WTC11 (cell line): Measurements from ENCODE around the gene CARD11. TPM values are rescaled to one million over a fixed set of nuclear protein-coding genes. Genes with fewer than 3 reads are reported as not detected.

ENCODE experiments used
- ATAC-seq: fragments of 200-7000 bp; cut with Tn5 transposase; 2 replicates; pipeline ENCODE4 v1.10.0; 2021; ENCODE audit warnings: mild to moderate bottlenecking, moderate library complexity
- CTCF ChIA-PET: fragments of 300-600 bp; sonication (Branson Sonifier 250); formaldehyde crosslinking; loops from one replicate; lab custom pipeline; 2021; ENCODE audit warnings: antibody characterized with exemption; lab: Charles Lee
- POLR2A ChIA-PET: fragments of 350-600 bp; sonication (Branson Sonifier 250); formaldehyde crosslinking; loops from one replicate; lab custom pipeline; 2021; ENCODE audit warnings: antibody characterized with exemption; lab: Charles Lee
- DNase-seq: peaks from one replicate; pipeline ENCODE4 v3.0.0; 2021; ENCODE audit warnings: low spot score
- H3K27ac Mint-ChIP-seq: 2 replicates; pipeline ENCODE4 v1.8.0; 2021; ENCODE audit warnings: mixed read lengths
- H3K27me3 Mint-ChIP-seq: 2 replicates; pipeline ENCODE4 v1.8.0; 2021; ENCODE audit warnings: low read depth, mild to moderate bottlenecking, moderate library complexity, mixed read lengths
- H3K36me3 Mint-ChIP-seq: 2 replicates; pipeline ENCODE4 v1.8.0; 2021; ENCODE audit warnings: mixed read lengths
- H3K4me1 Mint-ChIP-seq: 2 replicates; pipeline ENCODE4 v1.8.0; 2022; ENCODE audit warnings: mixed read lengths
- H3K4me3 Mint-ChIP-seq: 2 replicates; pipeline ENCODE4 v1.8.0; 2021; ENCODE audit warnings: mild to moderate bottlenecking, moderate library complexity, mixed read lengths
- H3K9me3 Mint-ChIP-seq: 2 replicates; pipeline ENCODE4 v1.8.0; 2021; ENCODE audit warnings: mixed read lengths
- CREB1 ChIP-seq: sonication (generic); formaldehyde crosslinking; IDR thresholded peaks from 2 replicates; pipeline ENCODE4 v1.8.0; 2023; ENCODE audit warnings: mild to moderate bottlenecking, missing genetic modification reagents
- EMX1 ChIP-seq: fragments of 250-450 bp; sonication (Bioruptor Pico); IDR thresholded peaks from 2 replicates; pipeline ENCODE4 v1.8.0; 2021; ENCODE audit warnings: mild to moderate bottlenecking
- FOXK1 ChIP-seq: sonication (generic); formaldehyde crosslinking; IDR thresholded peaks from 2 replicates; pipeline ENCODE4 v1.8.0; 2022; ENCODE audit warnings: mild to moderate bottlenecking, moderate library complexity, missing genetic modification reagents
- FOXP1 ChIP-seq: sonication (generic); formaldehyde crosslinking; IDR thresholded peaks from 2 replicates; pipeline ENCODE4 v1.8.0; 2022; ENCODE audit warnings: missing genetic modification reagents, mild to moderate bottlenecking, moderate library complexity, borderline replicate concordance
- GABPB1 ChIP-seq: sonication (generic); formaldehyde crosslinking; IDR thresholded peaks from 2 replicates; pipeline ENCODE4 v1.8.1; 2023; ENCODE audit warnings: mild to moderate bottlenecking, missing genetic modification reagents
- IRF2 ChIP-seq: sonication (generic); formaldehyde crosslinking; IDR thresholded peaks from 2 replicates; pipeline ENCODE4 v1.8.0; 2022; ENCODE audit warnings: low read depth, missing genetic modification reagents, borderline replicate concordance
- JAZF1 ChIP-seq: fragments of 250-450 bp; sonication (Bioruptor Pico); IDR thresholded peaks from 2 replicates; pipeline ENCODE4 v1.9.0; 2021; ENCODE audit warnings: moderate library complexity, mild to moderate bottlenecking, inconsistent platforms
- KAT7 ChIP-seq: sonication (generic); formaldehyde crosslinking; IDR thresholded peaks from 2 replicates; pipeline ENCODE4 v1.8.1; 2023; ENCODE audit warnings: missing genetic modification reagents, mild to moderate bottlenecking, borderline replicate concordance
- MXD4 ChIP-seq: fragments of 250-450 bp; sonication (Bioruptor Pico); IDR thresholded peaks from 2 replicates; pipeline ENCODE4 v1.8.0; 2021; ENCODE audit warnings: mild to moderate bottlenecking, moderate library complexity, borderline replicate concordance
- RELA ChIP-seq: sonication (generic); formaldehyde crosslinking; IDR thresholded peaks from 2 replicates; pipeline ENCODE4 v1.8.1; 2022; ENCODE audit warnings: missing genetic modification reagents, mild to moderate bottlenecking, borderline replicate concordance
- SMAD4 ChIP-seq: sonication (generic); formaldehyde crosslinking; IDR thresholded peaks from 2 replicates; pipeline ENCODE4 v1.8.0; 2022; ENCODE audit warnings: mild to moderate bottlenecking, missing genetic modification reagents
- SOX15 ChIP-seq: fragments of 250-450 bp; sonication (Bioruptor Pico); IDR thresholded peaks from 2 replicates; pipeline ENCODE4 v1.9.0; 2021; ENCODE audit warnings: mild to moderate bottlenecking
- SP1 ChIP-seq: sonication (generic); formaldehyde crosslinking; conservative IDR thresholded peaks from 2 replicates; pipeline ENCODE4 v1.8.1; 2022; ENCODE audit warnings: missing genetic modification reagents
- TCF7 ChIP-seq: sonication (generic); formaldehyde crosslinking; IDR thresholded peaks from 2 replicates; pipeline ENCODE4 v1.8.0; 2022; ENCODE audit warnings: mild to moderate bottlenecking, low read depth, missing genetic modification reagents, moderate library complexity
- ZBTB21 ChIP-seq: sonication (generic); formaldehyde crosslinking; IDR thresholded peaks from 2 replicates; pipeline ENCODE4 v1.8.1; 2023; ENCODE audit warnings: mild to moderate bottlenecking, missing genetic modification reagents, borderline replicate concordance
- ZNF138 ChIP-seq: sonication (generic); formaldehyde crosslinking; conservative IDR thresholded peaks from 2 replicates; pipeline ENCODE4 v1.8.1; 2022; ENCODE audit warnings: mild to moderate bottlenecking, moderate library complexity, missing genetic modification reagents
- ZNF232 ChIP-seq: sonication (generic); formaldehyde crosslinking; IDR thresholded peaks from 2 replicates; pipeline ENCODE4 v1.8.0; 2022; ENCODE audit warnings: mild to moderate bottlenecking, missing genetic modification reagents
- ZNF263 ChIP-seq: sonication (generic); formaldehyde crosslinking; IDR thresholded peaks from 2 replicates; pipeline ENCODE4 v1.8.1; 2022; ENCODE audit warnings: low read depth, mild to moderate bottlenecking, moderate library complexity, missing genetic modification reagents
- ZNF396 ChIP-seq: fragments of 250-450 bp; sonication (Bioruptor Pico); IDR thresholded peaks from 2 replicates; pipeline ENCODE4 v1.8.0; 2021; ENCODE audit warnings: mild to moderate bottlenecking, moderate library complexity, borderline replicate concordance
- ZNF423 ChIP-seq: fragments of 250-450 bp; sonication (Bioruptor Pico); IDR thresholded peaks from 2 replicates; pipeline ENCODE4 v2.1.2; 2022; ENCODE audit warnings: mild to moderate bottlenecking, moderate library complexity
- ZNF671 ChIP-seq: fragments of 250-450 bp; sonication (Bioruptor Pico); IDR thresholded peaks from 2 replicates; pipeline ENCODE4 v1.8.0; 2021; ENCODE audit warnings: mild to moderate bottlenecking
- total RNA-seq: library from RNA; stranded (reverse); gene quantifications from 3 replicates; pipeline ENCODE4 v1.2.3, GENCODE V29; 2021
- TF ChIP-seq, protein P1 (sequence below): fragments of 200-600 bp; IDR thresholded peaks from 2 replicates; pipeline ENCODE4 v1.8.0; 2022; ENCODE audit warnings: antibody characterized with exemption
- TF ChIP-seq, protein P2 (sequence below): sonication (generic); formaldehyde crosslinking; conservative IDR thresholded peaks from 2 replicates; pipeline ENCODE4 v1.8.1; 2023; ENCODE audit warnings: mild to moderate bottlenecking, low read depth, missing genetic modification reagents, moderate library complexity
- TF ChIP-seq, protein P3 (sequence below): fragments of 250-450 bp; sonication (Bioruptor Pico); IDR thresholded peaks from 2 replicates; pipeline ENCODE4 v1.9.0; 2021; ENCODE audit warnings: mild to moderate bottlenecking
- TF ChIP-seq, protein P4 (sequence below): sonication (generic); formaldehyde crosslinking; IDR thresholded peaks from 2 replicates; pipeline ENCODE4 v1.8.0; 2023; ENCODE audit warnings: mild to moderate bottlenecking, missing genetic modification reagents

CARD11 gene
- total RNA-seq, 1 experiment from 2014 or later: 40.8 TPM

DNA sequence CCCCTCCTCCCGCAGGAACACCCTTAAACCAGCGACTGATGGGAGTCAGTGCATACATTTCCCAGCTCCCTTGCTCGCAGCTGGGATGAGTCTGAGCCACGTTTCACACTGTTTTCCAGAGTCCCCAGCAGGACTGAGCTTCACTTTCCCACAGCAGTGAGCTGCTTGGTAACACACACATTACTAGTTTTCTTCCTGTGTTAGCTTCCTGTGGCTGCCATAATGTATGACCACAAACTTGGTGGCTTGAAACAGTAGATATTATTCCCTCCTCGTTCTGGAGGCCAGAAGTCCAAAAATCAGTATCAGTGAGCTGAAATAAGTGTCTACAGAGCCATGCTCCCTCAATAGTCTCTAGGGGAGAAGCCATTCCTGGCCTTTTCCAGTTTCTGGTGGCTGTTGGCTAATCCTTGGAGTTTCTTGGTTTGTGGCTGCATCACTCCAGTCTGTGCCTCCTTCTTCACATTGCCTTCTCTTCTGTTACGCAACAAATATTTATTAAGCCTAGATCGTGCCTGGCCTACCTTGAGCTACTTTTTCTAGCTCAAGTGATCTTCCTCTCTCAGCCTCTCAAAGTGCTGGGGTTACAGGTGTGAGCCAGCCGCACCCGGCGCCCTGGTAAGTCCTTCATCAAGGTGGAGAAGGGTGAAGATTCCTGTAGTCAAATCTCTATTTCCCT is 26.2 kb upstream of the CARD11 start:
- Mint-ChIP-seq H3K4me3 (no peak overlapping the region), H3K4me1 (peaks cover 23% of the 10 kb centered on the region), H3K9me3 (peaks cover 26% of the 10 kb centered on the region), H3K27me3 (no peaks in the 10 kb centered on the region; the same call in 1 of the 2 replicates), H3K27ac (no peak overlapping the region), H3K36me3 (peaks cover 10% of the 10 kb centered on the region)
- DNase-seq (no peak), ATAC-seq (no peak)
- ChIA-PET CTCF (interaction anchor here (0.6 to 1.3 kb wide), 4 partner anchors 23 to 183 kb away, joined by 3 to 5 read pairs (median 3); no protein-coding TSS in a partner anchor), POLR2A (no interaction called here)
- TF ChIP-seq ZNF671 (CRISPR knock-in tag) (no peak), SMAD4 (CRISPR knock-in tag) (no peak), ZBTB21 (CRISPR knock-in tag) (no peak), FOXK1 (CRISPR knock-in tag) (no peak), IRF2 (no peak), JAZF1 (CRISPR knock-in tag) (no peak), RELA (no peak), SOX15 (CRISPR knock-in tag) (no peak), ZNF423 (CRISPR knock-in tag) (no peak), ZNF232 (CRISPR knock-in tag) (no peak), ZNF396 (CRISPR knock-in tag) (no peak), MXD4 (CRISPR knock-in tag) (no peak), SP1 (no peak)
- TF ChIP-seq, protein P1, sequence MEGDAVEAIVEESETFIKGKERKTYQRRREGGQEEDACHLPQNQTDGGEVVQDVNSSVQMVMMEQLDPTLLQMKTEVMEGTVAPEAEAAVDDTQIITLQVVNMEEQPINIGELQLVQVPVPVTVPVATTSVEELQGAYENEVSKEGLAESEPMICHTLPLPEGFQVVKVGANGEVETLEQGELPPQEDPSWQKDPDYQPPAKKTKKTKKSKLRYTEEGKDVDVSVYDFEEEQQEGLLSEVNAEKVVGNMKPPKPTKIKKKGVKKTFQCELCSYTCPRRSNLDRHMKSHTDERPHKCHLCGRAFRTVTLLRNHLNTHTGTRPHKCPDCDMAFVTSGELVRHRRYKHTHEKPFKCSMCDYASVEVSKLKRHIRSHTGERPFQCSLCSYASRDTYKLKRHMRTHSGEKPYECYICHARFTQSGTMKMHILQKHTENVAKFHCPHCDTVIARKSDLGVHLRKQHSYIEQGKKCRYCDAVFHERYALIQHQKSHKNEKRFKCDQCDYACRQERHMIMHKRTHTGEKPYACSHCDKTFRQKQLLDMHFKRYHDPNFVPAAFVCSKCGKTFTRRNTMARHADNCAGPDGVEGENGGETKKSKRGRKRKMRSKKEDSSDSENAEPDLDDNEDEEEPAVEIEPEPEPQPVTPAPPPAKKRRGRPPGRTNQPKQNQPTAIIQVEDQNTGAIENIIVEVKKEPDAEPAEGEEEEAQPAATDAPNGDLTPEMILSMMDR: no peak
- TF ChIP-seq, protein P2, sequence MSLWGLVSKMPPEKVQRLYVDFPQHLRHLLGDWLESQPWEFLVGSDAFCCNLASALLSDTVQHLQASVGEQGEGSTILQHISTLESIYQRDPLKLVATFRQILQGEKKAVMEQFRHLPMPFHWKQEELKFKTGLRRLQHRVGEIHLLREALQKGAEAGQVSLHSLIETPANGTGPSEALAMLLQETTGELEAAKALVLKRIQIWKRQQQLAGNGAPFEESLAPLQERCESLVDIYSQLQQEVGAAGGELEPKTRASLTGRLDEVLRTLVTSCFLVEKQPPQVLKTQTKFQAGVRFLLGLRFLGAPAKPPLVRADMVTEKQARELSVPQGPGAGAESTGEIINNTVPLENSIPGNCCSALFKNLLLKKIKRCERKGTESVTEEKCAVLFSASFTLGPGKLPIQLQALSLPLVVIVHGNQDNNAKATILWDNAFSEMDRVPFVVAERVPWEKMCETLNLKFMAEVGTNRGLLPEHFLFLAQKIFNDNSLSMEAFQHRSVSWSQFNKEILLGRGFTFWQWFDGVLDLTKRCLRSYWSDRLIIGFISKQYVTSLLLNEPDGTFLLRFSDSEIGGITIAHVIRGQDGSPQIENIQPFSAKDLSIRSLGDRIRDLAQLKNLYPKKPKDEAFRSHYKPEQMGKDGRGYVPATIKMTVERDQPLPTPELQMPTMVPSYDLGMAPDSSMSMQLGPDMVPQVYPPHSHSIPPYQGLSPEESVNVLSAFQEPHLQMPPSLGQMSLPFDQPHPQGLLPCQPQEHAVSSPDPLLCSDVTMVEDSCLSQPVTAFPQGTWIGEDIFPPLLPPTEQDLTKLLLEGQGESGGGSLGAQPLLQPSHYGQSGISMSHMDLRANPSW (CRISPR knock-in tag): no peak
- TF ChIP-seq, protein P3, sequence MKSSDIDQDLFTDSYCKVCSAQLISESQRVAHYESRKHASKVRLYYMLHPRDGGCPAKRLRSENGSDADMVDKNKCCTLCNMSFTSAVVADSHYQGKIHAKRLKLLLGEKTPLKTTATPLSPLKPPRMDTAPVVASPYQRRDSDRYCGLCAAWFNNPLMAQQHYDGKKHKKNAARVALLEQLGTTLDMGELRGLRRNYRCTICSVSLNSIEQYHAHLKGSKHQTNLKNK (CRISPR knock-in tag): no peak
- TF ChIP-seq, protein P4, sequence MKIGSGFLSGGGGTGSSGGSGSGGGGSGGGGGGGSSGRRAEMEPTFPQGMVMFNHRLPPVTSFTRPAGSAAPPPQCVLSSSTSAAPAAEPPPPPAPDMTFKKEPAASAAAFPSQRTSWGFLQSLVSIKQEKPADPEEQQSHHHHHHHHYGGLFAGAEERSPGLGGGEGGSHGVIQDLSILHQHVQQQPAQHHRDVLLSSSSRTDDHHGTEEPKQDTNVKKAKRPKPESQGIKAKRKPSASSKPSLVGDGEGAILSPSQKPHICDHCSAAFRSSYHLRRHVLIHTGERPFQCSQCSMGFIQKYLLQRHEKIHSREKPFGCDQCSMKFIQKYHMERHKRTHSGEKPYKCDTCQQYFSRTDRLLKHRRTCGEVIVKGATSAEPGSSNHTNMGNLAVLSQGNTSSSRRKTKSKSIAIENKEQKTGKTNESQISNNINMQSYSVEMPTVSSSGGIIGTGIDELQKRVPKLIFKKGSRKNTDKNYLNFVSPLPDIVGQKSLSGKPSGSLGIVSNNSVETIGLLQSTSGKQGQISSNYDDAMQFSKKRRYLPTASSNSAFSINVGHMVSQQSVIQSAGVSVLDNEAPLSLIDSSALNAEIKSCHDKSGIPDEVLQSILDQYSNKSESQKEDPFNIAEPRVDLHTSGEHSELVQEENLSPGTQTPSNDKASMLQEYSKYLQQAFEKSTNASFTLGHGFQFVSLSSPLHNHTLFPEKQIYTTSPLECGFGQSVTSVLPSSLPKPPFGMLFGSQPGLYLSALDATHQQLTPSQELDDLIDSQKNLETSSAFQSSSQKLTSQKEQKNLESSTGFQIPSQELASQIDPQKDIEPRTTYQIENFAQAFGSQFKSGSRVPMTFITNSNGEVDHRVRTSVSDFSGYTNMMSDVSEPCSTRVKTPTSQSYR (CRISPR knock-in tag): no peak

DNA sequence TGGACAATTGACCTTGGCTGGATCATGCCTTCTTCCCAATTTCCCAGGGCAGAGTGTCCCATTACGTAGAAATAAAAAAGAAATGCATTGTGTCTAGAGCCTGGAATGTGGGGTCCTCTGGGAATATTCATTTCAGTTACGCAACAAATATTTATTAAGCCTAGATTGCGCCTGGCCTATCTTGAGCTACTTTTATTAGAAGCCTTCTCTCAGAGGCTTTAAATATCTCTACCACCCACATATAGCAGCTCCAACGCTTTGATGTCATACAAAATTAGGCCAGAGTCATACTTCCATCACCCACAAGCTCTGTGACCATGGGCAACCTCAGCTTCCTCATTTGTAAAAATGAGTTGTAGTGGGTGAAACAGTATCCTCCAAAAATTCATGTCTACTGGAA is 24.9 kb upstream of the CARD11 start:
- no peaks in the 10 kb centered on the region; the same call in 1 of the 2 replicates for H3K27me3 Mint-ChIP-seq
- TF ChIP-seq EMX1: no peak
- no peak for TF ChIP-seq GABPB1 (CRISPR knock-in tag)
- TF ChIP-seq TCF7: no peak
- TF ChIP-seq ZNF263 (CRISPR knock-in tag): no peak
- TF ChIP-seq CREB1 (CRISPR knock-in tag): no peak
- no peak for TF ChIP-seq ZNF396 (CRISPR knock-in tag)
- no peak for TF ChIP-seq KAT7 (CRISPR knock-in tag)
- TF ChIP-seq FOXP1 (CRISPR knock-in tag): no peak
- no peak for TF ChIP-seq ZNF671 (CRISPR knock-in tag)
- TF ChIP-seq, protein P2 (CRISPR knock-in tag): no peak
- TF ChIP-seq RELA: no peak
- no peak for TF ChIP-seq SP1
- TF ChIP-seq ZNF138: no peak
- CTCF ChIA-PET: interaction anchor here (1.5 kb wide), 1 partner anchor 21 kb away, joined by 4 read pairs; no protein-coding TSS in a partner anchor
- H3K4me1 Mint-ChIP-seq: peaks cover 17% of the 10 kb centered on the region
- DNase-seq (no peak), ATAC-seq (no peak)
- POLR2A ChIA-PET: no interaction called here
- no peak overlapping the region for H3K4me3 Mint-ChIP-seq
- no peak overlapping the region for H3K27ac Mint-ChIP-seq
- H3K9me3 Mint-ChIP-seq: peaks cover 26% of the 10 kb centered on the region
- peaks cover 10% of the 10 kb centered on the region for H3K36me3 Mint-ChIP-seq
